Measurements from ENCODE around the gene CHPT1. TPM values are rescaled to one million over a fixed set of nuclear protein-coding genes. Genes with fewer than 3 reads are reported as not detected.
A peak's percentile ranks its signal among the peaks of the same experiment; 100 is the strongest.

CHPT1 gene
- total and polyA plus RNA-seq, 2 of the 13 experiments (the other 11 are each of a cell fraction or from before 2014, with no cell fraction given) = 117 to 178 TPM

DNA sequence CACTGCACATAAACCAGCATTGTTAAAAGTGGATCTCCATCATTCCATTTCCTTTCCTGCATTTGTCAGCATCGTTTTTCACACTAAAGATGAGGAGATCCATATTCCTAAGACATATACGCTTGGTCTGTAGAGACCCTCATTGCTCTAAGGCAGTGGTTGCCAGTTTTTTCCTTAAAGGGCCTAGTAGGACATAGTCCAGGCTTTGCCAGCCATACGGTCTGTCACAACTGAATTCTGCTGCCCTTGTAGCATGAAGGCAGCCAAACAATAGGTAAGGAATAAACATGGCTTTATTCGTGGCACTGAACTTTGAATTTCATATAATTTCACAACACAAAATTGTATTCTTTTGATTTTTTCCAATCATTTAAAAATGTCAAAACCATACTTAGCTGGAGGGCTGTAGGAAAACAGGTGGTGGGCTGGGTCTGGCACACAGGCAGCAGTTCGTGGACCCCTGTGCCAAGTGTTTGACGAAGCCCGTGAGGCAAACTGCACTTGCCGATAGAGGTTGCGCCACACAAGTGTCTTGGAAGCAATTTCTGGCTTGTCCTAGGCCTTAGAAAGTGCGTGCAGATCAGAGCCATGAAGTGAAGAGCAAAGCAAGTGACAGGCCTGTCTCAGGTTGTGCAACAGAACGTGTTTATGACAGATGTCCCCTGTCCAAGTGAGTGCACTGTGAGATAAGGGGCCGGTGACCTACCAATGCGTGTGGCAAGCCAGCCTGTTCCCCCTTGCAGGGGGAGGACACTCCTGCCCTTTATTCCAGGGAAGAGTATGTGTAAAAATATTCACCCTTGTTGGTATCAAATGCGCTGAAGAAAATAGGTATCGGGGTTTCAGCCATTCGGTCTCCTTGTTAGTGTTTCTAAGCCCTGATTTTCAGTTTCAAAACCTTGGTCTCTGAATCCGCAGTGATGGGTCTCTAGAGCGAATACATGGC is 916 bp upstream of the CHPT1 start (continued):
- TF ChIP-seq PAXIP1 (CRISPR knock-in tag; conservative IDR thresholded peaks at IDR 0.05) (peak; percentile 55), HOXA3 (CRISPR knock-in tag; IDR thresholded peaks at IDR 0.05) (peak; percentile 59; the same call in 1 of the 2 replicates), ZZZ3 (CRISPR knock-in tag; IDR thresholded peaks at IDR 0.05; ENCODE audit: borderline replicate concordance) (no peak), KMT2A (CRISPR knock-in tag; IDR thresholded peaks at IDR 0.05) (peak; percentile 57; the same call in 1 of the 2 replicates), ZNF747 (CRISPR knock-in tag; IDR thresholded peaks at IDR 0.05; ENCODE audit: borderline replicate concordance) (peak; percentile 45; the same call in 1 of the 2 replicates), ZNF12 (CRISPR knock-in tag; IDR thresholded peaks at IDR 0.05) (peak; percentile 91), ZNF598 (CRISPR knock-in tag; IDR thresholded peaks at IDR 0.05; ENCODE audit: borderline replicate concordance) (no peak), SP5 (CRISPR knock-in tag; IDR thresholded peaks at IDR 0.05; ENCODE audit: borderline replicate concordance, low read depth) (0 out of 2 replicates have a peak, but pooled peaks have one; percentile 30), GABPA (IDR thresholded peaks at IDR 0.05; ENCODE audit: low read depth, low read length) (no peak), GABPA (CRISPR knock-in tag; IDR thresholded peaks at IDR 0.05; ENCODE audit: low read depth) (no peak), RXRA (CRISPR knock-in tag; IDR thresholded peaks at IDR 0.05) (peak; percentile 79), CREB1 (IDR thresholded peaks at IDR 0.05) (no peak), CREB1 (CRISPR knock-in tag; IDR thresholded peaks at IDR 0.05) (no peak), KAT7 (CRISPR knock-in tag; IDR thresholded peaks at IDR 0.05; ENCODE audit: borderline replicate concordance) (peak; percentile 56; the same call in 1 of the 2 replicates), PPARG (CRISPR knock-in tag; conservative IDR thresholded peaks at IDR 0.05) (0 out of 2 replicates have a peak, but pooled peaks have one; percentile 7)
- TF ChIP-seq, protein P1, sequence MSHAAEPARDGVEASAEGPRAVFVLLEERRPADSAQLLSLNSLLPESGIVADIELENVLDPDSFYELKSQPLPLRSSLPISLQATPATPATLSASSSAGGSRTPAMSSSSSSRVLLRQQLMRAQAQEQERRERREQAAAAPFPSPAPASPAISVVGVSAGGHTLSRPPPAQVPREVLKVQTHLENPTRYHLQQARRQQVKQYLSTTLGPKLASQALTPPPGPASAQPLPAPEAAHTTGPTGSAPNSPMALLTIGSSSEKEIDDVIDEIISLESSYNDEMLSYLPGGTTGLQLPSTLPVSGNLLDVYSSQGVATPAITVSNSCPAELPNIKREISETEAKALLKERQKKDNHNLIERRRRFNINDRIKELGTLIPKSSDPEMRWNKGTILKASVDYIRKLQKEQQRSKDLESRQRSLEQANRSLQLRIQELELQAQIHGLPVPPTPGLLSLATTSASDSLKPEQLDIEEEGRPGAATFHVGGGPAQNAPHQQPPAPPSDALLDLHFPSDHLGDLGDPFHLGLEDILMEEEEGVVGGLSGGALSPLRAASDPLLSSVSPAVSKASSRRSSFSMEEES (CRISPR knock-in tag; IDR thresholded peaks at IDR 0.05) = peak; percentile 45
- TF ChIP-seq, protein P2, sequence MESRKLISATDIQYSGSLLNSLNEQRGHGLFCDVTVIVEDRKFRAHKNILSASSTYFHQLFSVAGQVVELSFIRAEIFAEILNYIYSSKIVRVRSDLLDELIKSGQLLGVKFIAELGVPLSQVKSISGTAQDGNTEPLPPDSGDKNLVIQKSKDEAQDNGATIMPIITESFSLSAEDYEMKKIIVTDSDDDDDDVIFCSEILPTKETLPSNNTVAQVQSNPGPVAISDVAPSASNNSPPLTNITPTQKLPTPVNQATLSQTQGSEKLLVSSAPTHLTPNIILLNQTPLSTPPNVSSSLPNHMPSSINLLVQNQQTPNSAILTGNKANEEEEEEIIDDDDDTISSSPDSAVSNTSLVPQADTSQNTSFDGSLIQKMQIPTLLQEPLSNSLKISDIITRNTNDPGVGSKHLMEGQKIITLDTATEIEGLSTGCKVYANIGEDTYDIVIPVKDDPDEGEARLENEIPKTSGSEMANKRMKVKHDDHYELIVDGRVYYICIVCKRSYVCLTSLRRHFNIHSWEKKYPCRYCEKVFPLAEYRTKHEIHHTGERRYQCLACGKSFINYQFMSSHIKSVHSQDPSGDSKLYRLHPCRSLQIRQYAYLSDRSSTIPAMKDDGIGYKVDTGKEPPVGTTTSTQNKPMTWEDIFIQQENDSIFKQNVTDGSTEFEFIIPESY (CRISPR knock-in tag; IDR thresholded peaks at IDR 0.05) = no peak; the same call in 1 of the 2 replicates
- TF ChIP-seq, protein P3, sequence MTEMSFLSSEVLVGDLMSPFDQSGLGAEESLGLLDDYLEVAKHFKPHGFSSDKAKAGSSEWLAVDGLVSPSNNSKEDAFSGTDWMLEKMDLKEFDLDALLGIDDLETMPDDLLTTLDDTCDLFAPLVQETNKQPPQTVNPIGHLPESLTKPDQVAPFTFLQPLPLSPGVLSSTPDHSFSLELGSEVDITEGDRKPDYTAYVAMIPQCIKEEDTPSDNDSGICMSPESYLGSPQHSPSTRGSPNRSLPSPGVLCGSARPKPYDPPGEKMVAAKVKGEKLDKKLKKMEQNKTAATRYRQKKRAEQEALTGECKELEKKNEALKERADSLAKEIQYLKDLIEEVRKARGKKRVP (CRISPR knock-in tag; IDR thresholded peaks at IDR 0.05) = peak in 1 of 2 experiments; percentile 69; a peak in 2 of 4 replicates
- TF ChIP-seq, protein P4, sequence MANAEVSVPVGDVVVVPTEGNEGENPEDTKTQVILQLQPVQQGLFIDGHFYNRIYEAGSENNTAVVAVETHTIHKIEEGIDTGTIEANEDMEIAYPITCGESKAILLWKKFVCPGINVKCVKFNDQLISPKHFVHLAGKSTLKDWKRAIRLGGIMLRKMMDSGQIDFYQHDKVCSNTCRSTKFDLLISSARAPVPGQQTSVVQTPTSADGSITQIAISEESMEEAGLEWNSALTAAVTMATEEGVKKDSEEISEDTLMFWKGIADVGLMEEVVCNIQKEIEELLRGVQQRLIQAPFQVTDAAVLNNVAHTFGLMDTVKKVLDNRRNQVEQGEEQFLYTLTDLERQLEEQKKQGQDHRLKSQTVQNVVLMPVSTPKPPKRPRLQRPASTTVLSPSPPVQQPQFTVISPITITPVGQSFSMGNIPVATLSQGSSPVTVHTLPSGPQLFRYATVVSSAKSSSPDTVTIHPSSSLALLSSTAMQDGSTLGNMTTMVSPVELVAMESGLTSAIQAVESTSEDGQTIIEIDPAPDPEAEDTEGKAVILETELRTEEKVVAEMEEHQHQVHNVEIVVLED (CRISPR knock-in tag; IDR thresholded peaks at IDR 0.05; ENCODE audit: borderline replicate concordance) = peak; percentile 7; the same call in 1 of the 2 replicates
